DND-41 (cell line): ENCODE data around the gene CACNA2D1.

Source experiments
- ATAC-seq: fragments of 200-7000 bp; cut with Tn5 transposase; 3 replicates; pipeline ENCODE4 v1.9.1; 2021; ENCODE audit warnings: low read depth; ENCODE audit not compliant: insufficient read depth
- DNase-seq: peaks from one replicate; pipeline ENCODE4 v3.0.0-alpha.2; 2020
- H2AFZ ChIP-seq: 2 replicates; pipeline ENCODE4 v1.6.0; 2012; ENCODE audit warnings: low read depth, low read length
- H3K27ac ChIP-seq: 2 replicates; pipeline ENCODE4 v1.5.1; 2012; ENCODE audit warnings: low read length, inconsistent platforms
- H3K27me3 ChIP-seq: fragments of 200-600 bp; sonication (generic); 2 replicates; pipeline ENCODE4 v1.6.0; 2012; ENCODE audit warnings: low read length, mild to moderate bottlenecking, inconsistent platforms; ENCODE audit not compliant: insufficient read depth, poor library complexity
- H3K36me3 ChIP-seq: 2 replicates; pipeline ENCODE4 v1.5.1; 2012; ENCODE audit warnings: low read length, inconsistent platforms; ENCODE audit not compliant: insufficient read depth
- H3K4me1 ChIP-seq: 2 replicates; pipeline ENCODE4 v1.5.1; 2012; ENCODE audit warnings: mild to moderate bottlenecking, low read length; ENCODE audit not compliant: insufficient read depth
- H3K4me2 ChIP-seq: 2 replicates; pipeline ENCODE4 v1.6.0; 2012; ENCODE audit warnings: mild to moderate bottlenecking, moderate library complexity, low read length, inconsistent platforms; ENCODE audit not compliant: insufficient read depth
- H3K4me3 ChIP-seq, 2 experiments: fragments of 200-600 bp in 1 of 2; shearing (Covaris generic) in 1 of 2; 2 replicates each; pipeline ENCODE4 v1.5.1; 2012 to 2016; ENCODE audit warnings: inconsistent platforms in 2 of 2, low read length in 2 of 2, mild to moderate bottlenecking in 2 of 2, low read depth in 1 of 2, moderate library complexity in 1 of 2
- H3K79me2 ChIP-seq: 2 replicates; pipeline ENCODE4 v1.6.0; 2012; ENCODE audit warnings: low read length, inconsistent platforms; ENCODE audit not compliant: insufficient read depth
- H3K9ac ChIP-seq: 2 replicates; pipeline ENCODE4 v1.6.0; 2012; ENCODE audit warnings: low read depth, mild to moderate bottlenecking, inconsistent platforms, low read length, moderate library complexity
- H3K9me3 ChIP-seq: 2 replicates; pipeline ENCODE4 v1.5.1; 2012; ENCODE audit warnings: low read length, moderate library complexity, mild to moderate bottlenecking, inconsistent platforms; ENCODE audit not compliant: insufficient read depth, severe bottlenecking
- H4K20me1 ChIP-seq: 2 replicates; pipeline ENCODE4 v1.6.0; 2012; ENCODE audit warnings: low read length; ENCODE audit not compliant: insufficient read depth
- EZH2 ChIP-seq: IDR thresholded peaks from 3 replicates; pipeline ENCODE4 v1.6.1; 2012; ENCODE audit warnings: borderline replicate concordance, low read depth, mild to moderate bottlenecking, moderate library complexity, low read length, inconsistent platforms; ENCODE audit not compliant: severe bottlenecking
- TF ChIP-seq, protein P1 (sequence below): IDR thresholded peaks from 2 replicates; pipeline ENCODE4 v1.5.1; 2012; ENCODE audit warnings: borderline replicate concordance, low read length, moderate library complexity, mild to moderate bottlenecking; ENCODE audit not compliant: poor library complexity, severe bottlenecking; ENCODE audit errors: extremely low read depth

The CACNA2D1 gene

DNA sequence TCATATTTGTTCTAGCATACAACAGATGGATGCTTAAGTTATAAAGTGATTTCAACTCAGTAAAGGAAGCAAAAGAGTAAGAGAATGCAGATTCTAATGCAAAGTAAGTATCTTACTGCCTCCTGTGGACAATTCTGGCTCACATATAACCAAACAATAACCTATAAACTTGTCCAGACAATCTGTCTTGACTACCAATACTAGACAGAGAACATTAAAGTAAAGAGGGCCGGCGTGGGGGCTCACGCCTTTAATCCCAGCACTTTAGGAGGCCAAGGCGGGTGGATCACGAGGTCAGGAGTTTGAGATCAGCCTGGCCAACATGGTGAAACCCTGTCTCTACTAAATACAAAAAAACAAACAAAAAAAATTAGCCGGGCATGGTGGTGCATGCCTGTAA is 329.3 kb downstream of the CACNA2D1 start:
- ATAC-seq (no peak), DNase-seq (no peak)
- H4K20me1 ChIP-seq, result no peaks in the 10 kb centered on the region
- H3K4me1 ChIP-seq, result no peaks in the 10 kb centered on the region
- no peak overlapping the region for H3K9ac ChIP-seq
- no peak overlapping the region for H3K27ac ChIP-seq
- no peaks in the 10 kb centered on the region for H3K36me3 ChIP-seq
- H3K79me2 ChIP-seq, result no peaks in the 10 kb centered on the region
- TF ChIP-seq, protein P1, sequence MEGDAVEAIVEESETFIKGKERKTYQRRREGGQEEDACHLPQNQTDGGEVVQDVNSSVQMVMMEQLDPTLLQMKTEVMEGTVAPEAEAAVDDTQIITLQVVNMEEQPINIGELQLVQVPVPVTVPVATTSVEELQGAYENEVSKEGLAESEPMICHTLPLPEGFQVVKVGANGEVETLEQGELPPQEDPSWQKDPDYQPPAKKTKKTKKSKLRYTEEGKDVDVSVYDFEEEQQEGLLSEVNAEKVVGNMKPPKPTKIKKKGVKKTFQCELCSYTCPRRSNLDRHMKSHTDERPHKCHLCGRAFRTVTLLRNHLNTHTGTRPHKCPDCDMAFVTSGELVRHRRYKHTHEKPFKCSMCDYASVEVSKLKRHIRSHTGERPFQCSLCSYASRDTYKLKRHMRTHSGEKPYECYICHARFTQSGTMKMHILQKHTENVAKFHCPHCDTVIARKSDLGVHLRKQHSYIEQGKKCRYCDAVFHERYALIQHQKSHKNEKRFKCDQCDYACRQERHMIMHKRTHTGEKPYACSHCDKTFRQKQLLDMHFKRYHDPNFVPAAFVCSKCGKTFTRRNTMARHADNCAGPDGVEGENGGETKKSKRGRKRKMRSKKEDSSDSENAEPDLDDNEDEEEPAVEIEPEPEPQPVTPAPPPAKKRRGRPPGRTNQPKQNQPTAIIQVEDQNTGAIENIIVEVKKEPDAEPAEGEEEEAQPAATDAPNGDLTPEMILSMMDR, result no peak
- no peak for TF ChIP-seq EZH2
- no peak overlapping the region for H3K4me2 ChIP-seq
- H3K9me3 ChIP-seq, result no peaks in the 10 kb centered on the region
- no peak overlapping the region for H3K4me3 ChIP-seq
- no peaks in the 10 kb centered on the region for H3K27me3 ChIP-seq
- no peak overlapping the region for H2AFZ ChIP-seq

DNA sequence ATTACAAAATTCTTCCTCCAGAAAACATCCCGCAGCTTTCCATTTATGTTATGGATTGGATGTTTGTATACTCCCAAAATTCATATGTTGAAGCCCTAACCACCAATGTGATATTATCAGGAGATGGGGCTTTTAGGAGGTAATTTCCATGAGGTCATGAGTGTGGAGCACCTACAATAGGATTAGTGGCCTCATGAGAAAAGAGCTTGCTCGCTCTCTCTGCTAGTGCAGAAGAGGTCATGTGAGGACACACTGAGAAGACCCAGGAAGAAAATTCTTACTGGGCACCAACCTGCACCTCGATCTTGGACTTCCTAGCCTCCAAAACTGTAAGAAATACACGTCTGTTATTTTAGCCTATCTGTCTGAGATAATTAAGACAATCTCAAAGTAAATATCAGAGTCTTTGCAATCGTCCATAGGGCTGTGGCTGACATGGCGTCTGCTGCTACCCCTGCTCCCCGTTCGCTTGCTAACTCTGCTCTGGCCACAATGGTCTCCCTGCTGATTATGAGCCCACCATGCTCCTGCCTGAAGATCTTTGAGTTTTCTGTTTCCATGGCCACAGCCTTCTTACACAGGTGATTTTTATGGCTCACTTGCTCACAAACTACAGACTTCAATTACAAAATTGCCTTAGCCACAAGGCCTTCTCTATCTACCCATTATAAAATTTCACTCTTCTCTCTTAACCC is 333.3 kb downstream of the CACNA2D1 start:
- no peak overlapping the region for H3K9ac ChIP-seq
- H4K20me1 ChIP-seq, result no peaks in the 10 kb centered on the region
- no peak overlapping the region for H3K4me2 ChIP-seq
- H3K27me3 ChIP-seq, result no peaks in the 10 kb centered on the region
- DNase-seq, result no peak
- H3K4me1 ChIP-seq, result no peaks in the 10 kb centered on the region
- ATAC-seq, result no peak
- TF ChIP-seq, protein P1, result no peak
- TF ChIP-seq EZH2, result no peak
- H3K9me3 ChIP-seq, result no peaks in the 10 kb centered on the region
- no peaks in the 10 kb centered on the region for H3K79me2 ChIP-seq
- no peak overlapping the region for H3K4me3 ChIP-seq
- H2AFZ ChIP-seq, result no peak overlapping the region
- no peak overlapping the region for H3K27ac ChIP-seq
- H3K36me3 ChIP-seq, result no peaks in the 10 kb centered on the region

GRCh38 chr7:82109288-82109687 is 334.3 kb downstream of the CACNA2D1 start:
- no peaks in the 10 kb centered on the region for H3K36me3 ChIP-seq
- H2AFZ ChIP-seq, result no peak overlapping the region
- DNase-seq (no peak), ATAC-seq (no peak)
- H3K79me2 ChIP-seq, result no peaks in the 10 kb centered on the region
- H3K9me3 ChIP-seq, result no peaks in the 10 kb centered on the region
- H3K9ac ChIP-seq, result no peak overlapping the region
- H3K27me3 ChIP-seq, result no peaks in the 10 kb centered on the region
- H3K27ac ChIP-seq, result no peak overlapping the region
- no peak overlapping the region for H3K4me3 ChIP-seq
- H4K20me1 ChIP-seq, result no peaks in the 10 kb centered on the region
- H3K4me1 ChIP-seq, result no peaks in the 10 kb centered on the region
- TF ChIP-seq, protein P1, result no peak
- TF ChIP-seq EZH2, result no peak
- H3K4me2 ChIP-seq, result no peak overlapping the region
